Tibial nerve (tissue), 4 donors: Measurements from ENCODE around the gene ARMCX2. TPM values are rescaled to one million over a fixed set of nuclear protein-coding genes. Genes with fewer than 3 reads are reported as not detected.
"Not testable (repeated sequence)": the region's sequence is repeated elsewhere in the genome, so short reads cannot be mapped to it uniquely, and the experiment has no call there.

Experiments
- DNase-seq, 2 donors: peaks; one replicate each; pipeline ENCODE4 v3.0.0-alpha.2; 2019; ENCODE audit warnings: low spot score in 2 of 2
- H3K27ac ChIP-seq, 4 donors: fragments of 200-600 bp; sonication (generic) in 3 of 4; one replicate each; pipeline ENCODE4 v1.5.1; 2017 to 2019; ENCODE audit warnings: mild to moderate bottlenecking in 1 of 4
- H3K27me3 ChIP-seq, 2 donors: fragments of 200-600 bp; sonication (generic) in 1 of 2; one replicate each; pipeline versions ENCODE4 v1.5.1 to v1.6.0; 2017 to 2019
- H3K36me3 ChIP-seq, 3 donors: fragments of 200-600 bp; sonication (generic); one replicate each; pipeline ENCODE4 v1.5.1; 2018 to 2019
- H3K4me1 ChIP-seq, 4 donors: fragments of 200-600 bp; sonication (generic) in 3 of 4; one replicate each; pipeline ENCODE4 v1.5.1; 2017 to 2019
- H3K4me3 ChIP-seq, 4 donors: fragments of 200-600 bp; sonication (generic) in 3 of 4; one replicate each; pipeline ENCODE4 v1.5.1; 2017 to 2019; ENCODE audit warnings: mild to moderate bottlenecking in 1 of 4, moderate library complexity in 1 of 4
- H3K9me3 ChIP-seq, 4 donors: fragments of 200-600 bp; sonication (generic) in 3 of 4; one replicate each; pipeline ENCODE4 v1.5.1; 2017 to 2019
- EP300 ChIP-seq, 2 donors: sonication (generic); formaldehyde crosslinking; IDR thresholded peaks; one replicate each; pipeline ENCODE4 v1.6.1; 2017; ENCODE audit warnings: antibody characterized with exemption in 2 of 2, mild to moderate bottlenecking in 1 of 2
- POLR2A ChIP-seq, 2 donors: fragments of 450-650 bp; IDR thresholded peaks; one replicate each; pipeline ENCODE4 v1.6.1; 2017; ENCODE audit warnings: antibody characterized with exemption in 2 of 2, mild to moderate bottlenecking in 2 of 2, moderate library complexity in 2 of 2
- WGBS, 2 donors: methylation state at CpG; one replicate each; pipeline ENCODE4 v1.1.5; 2018; 5-methylcytosine and 5-hydroxymethylcytosine counted together
- total RNA-seq, 4 donors: library from RNA; depleted of rRNA; stranded (reverse); fragments of >200 nt; gene quantifications; one replicate each; pipeline ENCODE4 v1.1.0, GENCODE V29; 2016
- TF ChIP-seq, protein P1 (sequence below), 5 experiments: fragments of 200-600 bp in 3 of 5; fragments of 450-650 bp in 2 of 5; sonication (generic) in 3 of 5; IDR thresholded peaks; one replicate each; pipeline ENCODE4 v1.5.1; 2016 to 2019; ENCODE audit warnings: antibody characterized with exemption in 5 of 5, mild to moderate bottlenecking in 3 of 5, moderate library complexity in 2 of 5

The ARMCX2 gene
- total RNA-seq, 4 donors from 2014 or later: 30.6 to 42.0 (median 36.0) TPM

DNA sequence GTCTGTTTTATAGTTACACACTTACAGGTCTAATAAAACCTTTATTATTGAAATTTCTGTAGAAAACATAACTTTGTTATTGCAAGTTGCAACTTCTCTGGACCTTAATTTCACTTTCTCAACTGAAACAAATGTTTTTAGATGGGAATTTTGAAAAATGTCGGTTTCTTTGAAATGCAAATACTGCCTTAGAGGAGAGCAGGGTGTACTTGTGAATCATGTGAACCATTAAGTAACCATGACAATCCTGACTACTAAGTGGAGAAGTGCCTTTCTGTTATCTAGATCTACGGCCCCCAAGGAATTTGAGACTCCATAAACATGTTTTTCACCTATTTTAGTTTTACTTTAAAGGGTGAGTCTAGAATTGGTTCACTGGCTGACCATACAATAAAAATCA, 8.5 kb upstream of the ARMCX2 start:
- 47 to 50% methylated on average over 2 of the region's 2 CpGs for WGBS, 2 donors

DNA sequence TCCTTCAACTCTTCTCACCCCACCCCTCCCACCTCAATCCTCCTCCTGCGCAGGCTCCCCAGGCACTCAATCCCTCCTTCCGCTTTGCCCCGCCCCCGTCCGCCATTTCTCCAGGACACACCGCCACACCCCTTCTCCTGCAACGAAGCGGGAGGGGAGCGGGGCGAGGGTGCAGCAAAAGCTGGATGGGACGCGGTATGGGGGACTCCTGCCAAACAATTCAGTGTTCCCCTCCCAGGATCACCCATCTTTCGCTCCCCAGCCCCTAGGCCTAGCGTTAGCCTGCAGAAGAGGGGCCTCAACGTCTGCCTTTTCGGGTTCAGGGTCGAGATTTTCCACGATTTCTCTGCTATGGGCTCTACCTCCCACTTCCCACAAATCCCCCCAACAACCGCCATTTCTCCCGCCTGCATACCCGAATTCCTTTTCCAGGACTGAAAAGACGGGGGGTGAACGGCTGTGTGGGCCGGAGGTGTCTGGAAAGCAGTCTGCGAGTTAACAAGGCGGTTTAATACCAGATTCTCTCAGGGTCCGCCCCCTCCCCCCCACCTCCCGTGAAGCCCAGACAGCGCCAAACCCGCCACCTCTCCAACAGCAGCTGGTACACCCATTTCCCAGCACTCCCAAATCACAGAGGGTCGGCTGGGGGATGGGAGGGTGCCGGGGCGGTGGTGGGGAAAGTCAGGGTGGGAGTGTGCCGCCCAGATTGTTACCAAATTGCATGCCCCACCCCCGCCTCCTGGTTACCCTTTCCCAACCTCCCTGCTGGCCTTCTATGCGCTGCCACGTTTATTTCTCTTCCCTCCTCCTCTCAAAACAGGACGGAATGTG, 774 bp downstream of the ARMCX2 start:
- Histone ChIP-seq H3K36me3 (peaks cover 0 to 16% (median 0%) of the 10 kb centered on the region in 3 donors), H3K27me3 (peaks cover 0 to 12% of the 10 kb centered on the region in 2 donors), H3K27ac (peak overlapping the region; percentile 75 to 92 (median 84)), H3K4me3 (peak overlapping the region; percentile 50 to 67 (median 56)), H3K4me1 (peaks cover 0 to 22% (median 0%) of the 10 kb centered on the region in 4 donors), H3K9me3 (no peaks in the 10 kb centered on the region)
- 0 to 34% methylated on average over 9 to 38 of the region's 38 CpGs for WGBS, 2 donors
- peak; percentile 62 to 65 for DNase-seq
- TF ChIP-seq, protein P1, sequence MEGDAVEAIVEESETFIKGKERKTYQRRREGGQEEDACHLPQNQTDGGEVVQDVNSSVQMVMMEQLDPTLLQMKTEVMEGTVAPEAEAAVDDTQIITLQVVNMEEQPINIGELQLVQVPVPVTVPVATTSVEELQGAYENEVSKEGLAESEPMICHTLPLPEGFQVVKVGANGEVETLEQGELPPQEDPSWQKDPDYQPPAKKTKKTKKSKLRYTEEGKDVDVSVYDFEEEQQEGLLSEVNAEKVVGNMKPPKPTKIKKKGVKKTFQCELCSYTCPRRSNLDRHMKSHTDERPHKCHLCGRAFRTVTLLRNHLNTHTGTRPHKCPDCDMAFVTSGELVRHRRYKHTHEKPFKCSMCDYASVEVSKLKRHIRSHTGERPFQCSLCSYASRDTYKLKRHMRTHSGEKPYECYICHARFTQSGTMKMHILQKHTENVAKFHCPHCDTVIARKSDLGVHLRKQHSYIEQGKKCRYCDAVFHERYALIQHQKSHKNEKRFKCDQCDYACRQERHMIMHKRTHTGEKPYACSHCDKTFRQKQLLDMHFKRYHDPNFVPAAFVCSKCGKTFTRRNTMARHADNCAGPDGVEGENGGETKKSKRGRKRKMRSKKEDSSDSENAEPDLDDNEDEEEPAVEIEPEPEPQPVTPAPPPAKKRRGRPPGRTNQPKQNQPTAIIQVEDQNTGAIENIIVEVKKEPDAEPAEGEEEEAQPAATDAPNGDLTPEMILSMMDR (IDR thresholded peaks at IDR 0.05): no peak
- TF ChIP-seq POLR2A (IDR thresholded peaks at IDR 0.05): peak; percentile 16 to 66
- peak in 1 of 2 donors; percentile 85 for TF ChIP-seq EP300 (IDR thresholded peaks at IDR 0.05)

More for the DNA sequence above, 8.5 kb upstream of the ARMCX2 start:
- H3K4me1 ChIP-seq: no peaks in the 10 kb centered on the region
- no peak overlapping the region for H3K27ac ChIP-seq
- H3K27me3 ChIP-seq: peaks cover 0 to 9% of the 10 kb centered on the region in 2 donors
- H3K9me3 ChIP-seq: no peaks in the 10 kb centered on the region
- H3K4me3 ChIP-seq: no peak overlapping the region
- no peak for DNase-seq
- TF ChIP-seq, protein P1 (IDR thresholded peaks at IDR 0.05): no peak
- TF ChIP-seq EP300 (IDR thresholded peaks at IDR 0.05): no peak
- no peak for TF ChIP-seq POLR2A (IDR thresholded peaks at IDR 0.05)
- H3K36me3 ChIP-seq: no peaks in the 10 kb centered on the region

DNA sequence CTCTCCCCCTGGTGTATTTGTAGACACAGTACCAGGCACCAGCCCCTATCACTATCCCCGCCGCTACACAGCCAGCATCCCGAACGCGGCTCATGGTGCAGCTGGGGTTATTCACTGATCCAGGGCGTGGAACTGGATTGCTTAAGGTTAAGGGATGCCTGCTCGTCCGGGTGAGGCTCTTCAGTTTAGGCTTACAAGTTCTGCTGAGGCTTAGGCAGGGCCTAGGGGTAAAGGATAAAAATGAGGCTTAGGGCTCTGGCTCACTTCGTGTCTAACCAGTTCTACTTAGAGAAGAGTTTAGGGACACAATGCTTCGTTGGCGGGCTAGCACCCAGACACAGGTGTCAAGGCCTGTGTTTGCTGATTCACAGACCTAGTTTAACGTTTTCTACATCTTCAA, 2.2 kb downstream of the ARMCX2 start:
- 79 to 83% methylated on average over 6 to 12 of the region's 12 CpGs for WGBS, 2 donors
- TF ChIP-seq, protein P1 (IDR thresholded peaks at IDR 0.05): no peak
- no peak for TF ChIP-seq POLR2A (IDR thresholded peaks at IDR 0.05)
- no peak for TF ChIP-seq EP300 (IDR thresholded peaks at IDR 0.05)
- peaks cover 0 to 9% of the 10 kb centered on the region in 2 donors for H3K27me3 ChIP-seq
- H3K9me3 ChIP-seq: no peaks in the 10 kb centered on the region
- peaks cover 0 to 16% (median 0%) of the 10 kb centered on the region in 3 donors for H3K36me3 ChIP-seq
- H3K4me3 ChIP-seq: no peak overlapping the region
- no peak overlapping the region for H3K27ac ChIP-seq
- DNase-seq: no peak
- H3K4me1 ChIP-seq: peaks cover 0 to 22% (median 0%) of the 10 kb centered on the region in 4 donors

DNA sequence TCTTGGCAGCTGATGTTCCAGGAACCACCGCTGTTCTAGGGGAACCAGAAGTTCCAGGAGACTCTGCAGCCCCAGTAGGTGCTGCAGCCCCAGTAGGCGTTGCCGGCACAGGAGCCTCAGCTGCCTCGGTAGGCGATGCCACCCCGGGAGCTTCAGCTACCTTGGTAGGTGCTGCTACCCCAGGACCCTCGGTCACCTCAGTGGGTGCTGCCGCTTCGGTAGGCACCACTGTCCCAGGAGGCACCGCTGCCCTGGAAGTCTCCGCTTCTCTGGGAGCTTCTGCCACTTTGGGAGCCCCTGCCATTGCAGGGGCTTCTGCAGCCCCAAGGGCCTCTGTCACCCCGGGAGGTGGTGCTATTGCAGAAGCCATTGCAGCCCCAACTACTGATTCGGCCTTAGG, 2.8 kb downstream of the ARMCX2 start:
- no peak for DNase-seq
- Histone ChIP-seq H3K36me3 (peaks cover 0 to 16% (median 0%) of the 10 kb centered on the region in 3 donors), H3K27ac (no peak overlapping the region), H3K4me3 (no peak overlapping the region), H3K4me1 (peaks cover 0 to 22% (median 0%) of the 10 kb centered on the region in 4 donors), H3K9me3 (no peaks in the 10 kb centered on the region), H3K27me3 (peaks cover 0 to 9% of the 10 kb centered on the region in 2 donors)
- TF ChIP-seq POLR2A (IDR thresholded peaks at IDR 0.05) (no peak), EP300 (IDR thresholded peaks at IDR 0.05) (no peak)
- TF ChIP-seq, protein P1 (IDR thresholded peaks at IDR 0.05): no peak
- 91% methylated on average over 11 of the region's 13 CpGs; no CpG with 5 or more reads in 1 of the 2 donors for WGBS, 2 donors

DNA sequence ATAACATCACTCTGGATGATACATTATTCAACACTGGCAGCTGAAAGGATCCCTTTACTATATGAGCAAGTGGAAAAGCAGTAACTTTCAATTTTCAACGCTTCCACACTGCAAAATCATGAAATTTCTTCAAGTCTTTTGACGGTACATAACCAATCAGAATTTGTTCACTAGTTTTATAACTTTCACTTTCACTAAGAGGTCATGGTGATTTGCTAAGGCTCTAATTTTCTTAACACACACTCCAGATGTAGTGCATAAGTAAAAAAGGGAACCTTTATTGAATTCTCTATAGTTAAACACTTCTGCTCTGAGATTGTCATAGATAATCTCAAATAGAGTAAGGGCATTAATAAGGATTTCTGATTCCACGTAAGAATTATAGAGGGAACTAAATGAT, 4.1 kb downstream of the ARMCX2 start:
- Histone ChIP-seq H3K9me3 (no peaks in the 10 kb centered on the region), H3K4me3 (no peak overlapping the region), H3K27me3 (peaks cover 0 to 9% of the 10 kb centered on the region in 2 donors), H3K27ac (peak overlapping the region in 1 of 4 donors; percentile 2), H3K4me1 (peaks cover 0 to 22% (median 0%) of the 10 kb centered on the region in 4 donors), H3K36me3 (peaks cover 0 to 16% (median 0%) of the 10 kb centered on the region in 3 donors)
- 35 to 54% methylated on average over 3 of the region's 3 CpGs for WGBS, 2 donors
- DNase-seq: no peak
- TF ChIP-seq POLR2A (IDR thresholded peaks at IDR 0.05) (no peak), EP300 (IDR thresholded peaks at IDR 0.05) (no peak)
- TF ChIP-seq, protein P1 (IDR thresholded peaks at IDR 0.05): no peak

DNA sequence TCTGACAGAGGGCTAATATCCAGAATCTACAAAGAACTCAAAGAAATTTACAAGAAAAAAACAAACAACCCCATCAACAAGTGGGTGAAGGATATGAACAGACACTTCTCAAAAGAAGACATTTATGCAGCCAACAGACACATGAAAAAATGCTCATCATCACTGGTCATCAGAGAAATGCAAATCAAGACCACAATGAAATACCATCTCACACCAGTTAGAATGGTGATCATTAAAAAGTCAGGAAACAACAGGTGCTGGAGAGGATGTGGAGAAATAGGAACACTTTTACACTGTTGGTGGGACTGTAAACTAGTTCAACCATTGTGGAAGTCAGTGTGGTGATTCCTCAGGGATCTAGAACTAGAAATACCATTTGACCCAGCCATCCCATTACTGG, 11.9 kb downstream of the ARMCX2 start:
- not testable (repeated sequence) for H3K27ac ChIP-seq, H3K9me3 ChIP-seq, H3K27me3 ChIP-seq, H3K4me3 ChIP-seq, H3K36me3 ChIP-seq, H3K4me1 ChIP-seq, DNase-seq
